Limb (tissue), 2 donors: ENCODE results near the gene STX18.
A peak's percentile ranks its signal among the peaks of the same experiment; 100 is the strongest.
"Not testable (repeated sequence)": the region's sequence is repeated elsewhere in the genome, so short reads cannot be mapped to it uniquely, and the experiment has no call there.

Experiments
- DNase-seq, 2 donors: peaks; one replicate each; pipeline ENCODE4 v3.0.0-alpha.2; 2016; ENCODE audit errors: extremely low spot score in 2 of 2

STX18 gene

DNA sequence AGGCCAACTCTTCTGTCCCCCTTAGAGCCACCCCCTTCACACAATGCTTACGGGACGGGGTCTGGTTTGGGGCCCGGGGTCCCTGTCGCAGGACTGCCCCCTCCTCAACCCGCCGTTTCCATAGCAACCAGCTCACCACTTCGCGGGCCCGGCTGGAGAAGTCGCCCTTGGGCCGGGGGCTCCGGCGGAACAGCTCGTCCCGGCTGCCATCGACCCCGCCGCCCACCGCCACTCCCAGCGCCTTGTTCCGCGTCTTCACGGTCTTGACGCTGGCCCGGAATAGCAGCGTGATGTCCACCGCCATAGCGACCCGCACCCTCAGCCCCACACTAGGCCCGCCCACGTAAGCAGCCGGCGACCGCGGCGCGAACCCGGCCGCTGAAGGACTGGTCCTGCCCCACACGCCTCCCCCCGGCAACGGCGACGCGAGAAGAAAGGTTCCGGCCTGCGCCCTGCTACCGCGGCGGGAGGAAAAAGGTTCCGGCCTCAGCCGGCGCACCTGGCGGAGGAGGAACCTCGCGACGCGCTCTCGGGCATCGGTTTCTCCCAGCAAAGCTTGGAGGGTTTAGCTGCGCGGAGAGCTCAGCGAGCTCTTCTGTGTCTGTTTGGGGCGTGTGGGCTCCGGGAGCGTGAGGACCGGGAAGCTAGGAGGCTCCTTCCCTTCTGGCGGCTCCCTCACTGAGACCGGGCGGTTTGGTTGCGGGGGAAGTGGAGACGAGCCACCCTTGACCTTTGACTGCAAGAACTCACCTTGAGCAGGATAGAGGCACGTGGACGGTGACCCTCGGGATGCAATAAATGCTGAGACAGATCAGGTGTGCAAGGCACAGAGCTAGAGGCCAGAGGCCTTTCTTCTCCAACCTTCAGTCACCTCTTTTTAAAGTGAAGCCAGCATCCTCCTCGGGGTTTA is at the start of gene STX18:
Gene STX18 (minus strand): TSS at position 388 of the 910 bp plus-strand sequence. CDS start 84 bp downstream, at position 304.
- peak; percentile 83 to 96 for DNase-seq

- no peak for DNase-seq
These were observed 49.2 kb upstream of the STX18 start for GRCh38 chr4:4591071-4591470.

- no peak for DNase-seq
These were observed 48.7 kb upstream of the STX18 start for GRCh38 chr4:4590546-4590945.

DNA sequence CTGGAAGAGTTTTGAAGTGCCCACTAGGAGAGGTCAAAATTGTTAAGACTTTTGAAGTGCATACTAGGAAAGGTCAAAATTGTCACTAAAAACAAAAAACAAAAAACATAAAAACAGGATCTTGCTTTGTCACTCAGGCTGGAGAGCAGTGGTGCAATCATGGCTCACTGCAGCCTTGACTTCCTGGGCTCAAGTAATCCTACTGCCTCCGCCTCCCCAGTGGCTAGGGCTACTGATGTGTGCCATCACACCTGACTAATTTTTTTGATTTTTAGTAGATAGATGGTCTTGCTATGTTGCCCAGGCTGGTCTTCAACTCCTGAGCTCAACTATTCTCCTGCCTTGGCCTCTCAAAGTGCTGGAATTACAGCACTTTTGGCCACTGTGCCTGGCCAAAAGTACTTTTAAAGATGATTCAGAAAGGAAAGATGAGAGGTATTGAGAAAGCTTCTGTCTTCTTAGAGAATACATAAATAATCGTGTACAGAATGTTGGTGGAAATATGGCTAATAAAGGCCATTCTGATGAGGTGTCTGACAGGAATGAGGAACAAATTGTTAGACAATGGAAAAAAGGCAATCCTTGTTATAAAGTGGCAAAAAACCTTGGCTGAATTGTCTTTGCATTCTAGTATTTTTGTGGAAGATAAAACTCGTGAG is 43.3 kb upstream of the STX18 start:
- DNase-seq, result no peak

- DNase-seq, result no peak
These were observed 41.8 kb upstream of the STX18 start for GRCh38 chr4:4583606-4584005.

- no peak for DNase-seq
These were observed 40.8 kb upstream of the STX18 start for GRCh38 chr4:4582653-4583052.

- no peak for DNase-seq
These were observed 38.6 kb upstream of the STX18 start for GRCh38 chr4:4580494-4580893.

GRCh38 chr4:4578981-4579380 is 37.1 kb upstream of the STX18 start:
- DNase-seq, result no peak

GRCh38 chr4:4577359-4577875 is 35.6 kb upstream of the STX18 start:
- DNase-seq, result no peak

GRCh38 chr4:4575284-4576211 is 33.7 kb upstream of the STX18 start:
- peak; percentile 58 to 79 for DNase-seq

DNA sequence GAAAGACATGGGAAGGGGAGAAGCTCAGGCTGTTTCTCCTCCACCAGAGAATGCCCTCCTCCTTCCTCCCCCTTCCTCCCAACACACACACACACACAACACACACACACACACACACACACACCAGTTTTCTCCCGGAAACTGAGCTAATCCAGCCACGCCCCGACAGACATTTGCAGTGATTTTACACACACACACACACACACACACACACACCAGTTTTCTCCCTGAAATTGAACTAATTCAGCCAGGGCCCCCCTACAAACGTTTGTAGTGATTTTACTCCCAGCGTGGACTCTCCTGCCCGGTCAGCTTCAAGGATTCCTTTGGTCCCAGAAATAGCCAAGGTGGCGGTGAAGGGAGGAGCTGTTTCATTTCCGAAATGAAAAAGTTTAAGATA is 32.9 kb upstream of the STX18 start:
- peak; percentile 65 to 82 for DNase-seq

GRCh38 chr4:4574052-4574451 is 32.2 kb upstream of the STX18 start:
- DNase-seq, result no peak

GRCh38 chr4:4572821-4573220 is 31.0 kb upstream of the STX18 start:
- DNase-seq, result no peak

GRCh38 chr4:4569861-4570260 is 28.0 kb upstream of the STX18 start:
- DNase-seq, result not testable (repeated sequence)

DNA sequence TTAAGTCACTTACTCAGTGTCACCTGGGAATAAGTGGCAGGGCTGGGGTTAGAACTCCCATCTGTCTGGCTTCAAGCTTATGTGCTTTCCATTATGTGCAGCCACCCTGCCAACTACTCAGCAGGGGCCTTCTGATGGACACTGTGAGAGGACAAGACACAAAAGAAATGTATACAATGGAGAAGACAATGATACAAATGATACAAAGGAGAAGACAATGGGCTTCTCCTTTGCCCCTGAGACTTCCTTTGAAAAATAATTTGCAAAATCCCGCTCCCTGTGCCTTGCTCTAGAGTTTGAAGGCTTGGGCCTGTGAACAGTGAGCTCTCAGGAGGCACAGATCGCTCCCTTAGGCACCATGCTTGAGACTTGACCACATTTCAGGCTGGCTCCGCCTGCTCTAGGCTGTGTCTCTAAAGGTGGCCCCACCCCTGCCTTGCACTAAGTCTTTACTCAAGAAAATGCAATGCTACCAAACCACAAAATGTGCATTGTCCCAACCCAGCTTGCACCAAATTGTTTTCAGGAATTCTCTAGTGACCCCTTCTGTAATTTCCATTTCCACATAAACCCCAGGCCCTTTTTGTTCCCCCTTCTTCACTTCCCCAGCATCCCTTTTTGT is 27.1 kb upstream of the STX18 start:
- no peak for DNase-seq

DNA sequence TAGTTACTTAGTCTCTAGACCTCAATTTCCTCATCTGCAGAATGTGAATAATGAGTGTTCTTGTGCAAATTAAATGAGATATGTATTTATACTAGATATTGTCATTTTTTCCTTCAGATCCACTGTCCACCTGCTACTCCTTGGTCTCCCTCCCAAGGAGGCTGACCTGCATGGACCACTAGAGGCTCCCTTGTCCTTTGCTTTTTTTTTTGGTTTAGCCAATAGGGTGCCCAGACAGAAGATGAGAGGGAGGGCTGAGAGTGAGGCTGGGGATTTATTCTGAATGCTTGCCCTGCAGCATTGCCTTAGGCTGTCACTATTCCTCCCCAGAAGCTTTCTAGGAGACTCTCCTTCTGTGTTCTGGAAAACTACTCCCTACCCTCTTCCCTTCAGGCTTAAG is 24.5 kb upstream of the STX18 start:
- DNase-seq, result not testable (repeated sequence)

- DNase-seq, result no peak
These were observed 22.7 kb upstream of the STX18 start for GRCh38 chr4:4564522-4564921.

- DNase-seq, result no peak
These were observed 18.8 kb upstream of the STX18 start for GRCh38 chr4:4560642-4561041.

DNA sequence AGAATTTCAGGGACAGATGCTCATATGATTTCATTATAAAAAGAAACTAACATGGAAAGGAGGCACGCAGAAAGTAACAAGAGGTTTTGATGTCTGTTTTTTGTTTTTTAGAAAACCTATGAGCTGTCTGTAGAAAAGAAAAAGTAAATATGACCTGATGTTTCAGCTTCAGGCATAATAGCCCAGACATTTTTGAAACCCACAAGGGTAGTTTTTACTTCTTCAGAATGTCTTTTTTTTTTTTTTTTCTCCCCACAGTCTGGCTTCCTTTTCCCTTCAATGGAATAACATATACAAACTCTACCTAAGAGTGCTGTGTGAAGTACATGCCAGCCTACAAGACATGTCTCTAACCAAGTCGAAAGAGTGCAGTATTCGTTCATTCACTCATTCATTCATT is 18.3 kb upstream of the STX18 start:
- no peak for DNase-seq

DNA sequence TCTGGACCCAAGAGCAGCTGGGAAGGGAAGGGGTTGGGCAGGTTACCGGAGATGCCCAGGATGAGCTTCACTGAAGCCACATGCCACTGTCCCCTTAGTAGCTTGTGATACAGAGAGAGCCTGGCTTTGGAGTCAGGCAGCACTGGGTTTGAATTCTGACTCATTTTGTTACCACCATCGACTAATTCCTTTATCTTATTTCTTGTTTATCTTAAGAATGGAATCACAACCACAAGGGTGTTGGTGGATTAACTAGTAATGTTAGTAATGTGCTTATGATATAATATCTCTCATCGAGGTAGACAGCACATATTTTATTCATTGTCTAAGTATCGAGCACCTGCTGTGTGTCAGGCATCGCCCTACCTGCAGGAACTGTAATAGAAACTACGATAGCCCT is 17.7 kb upstream of the STX18 start:
- DNase-seq, result no peak

DNA sequence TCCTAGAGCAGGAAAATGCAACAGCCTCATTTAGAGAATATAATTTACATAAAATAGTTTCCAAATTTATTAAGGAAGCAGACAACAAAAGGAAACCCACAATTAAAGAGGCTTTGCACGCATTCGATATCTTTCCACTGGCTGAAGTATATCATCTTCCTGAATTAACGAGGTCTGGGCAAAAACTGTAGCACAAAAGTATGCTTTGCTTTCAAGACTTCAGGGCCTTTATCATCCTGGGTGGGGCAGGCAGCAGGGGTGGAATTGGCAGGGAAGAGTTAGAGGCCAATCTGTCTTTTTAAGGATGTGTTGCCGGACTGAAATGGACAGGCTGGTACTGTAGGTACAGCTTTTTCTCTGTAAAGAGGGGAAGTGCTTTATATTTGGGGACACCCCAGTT is 17.0 kb upstream of the STX18 start:
- no peak for DNase-seq
